Activated naive CD4-positive, alpha-beta T cell treated with anti-CD3 and anti-CD28 coated beads, Interleukin-2, amount 10 ng/mL, durations not matched to agents 7 days and 5 days (primary cell): ENCODE measurements around the gene PPM1D.
"Not testable (repeated sequence)": the region's sequence is repeated elsewhere in the genome, so short reads cannot be mapped to it uniquely, and the experiment has no call there.

Experiments used
- CTCF ChIA-PET: fragments of 350-600 bp; sonication (Branson Sonifier 250); formaldehyde crosslinking; loops from one replicate; lab custom pipeline; 2021; ENCODE audit warnings: antibody characterized with exemption; lab: Charles Lee
- DNase-seq: peaks from one replicate; pipeline ENCODE4 v3.0.0-alpha.2; 2020
- H3K27ac Mint-ChIP-seq: one replicate; pipeline ENCODE4 v1.8.0; 2021; ENCODE audit warnings: mild to moderate bottlenecking, moderate library complexity, mixed read lengths
- H3K27me3 Mint-ChIP-seq: one replicate; pipeline ENCODE4 v1.8.0; 2021; ENCODE audit warnings: mild to moderate bottlenecking, mixed read lengths
- H3K36me3 Mint-ChIP-seq: one replicate; pipeline ENCODE4 v1.8.0; 2021; ENCODE audit warnings: mixed read lengths
- H3K4me1 Mint-ChIP-seq: one replicate; pipeline ENCODE4 v1.8.0; 2021; ENCODE audit warnings: mixed read lengths
- H3K4me3 Mint-ChIP-seq: one replicate; pipeline ENCODE4 v1.8.0; 2021; ENCODE audit warnings: mild to moderate bottlenecking, moderate library complexity, mixed read lengths
- H3K9me3 Mint-ChIP-seq: one replicate; pipeline ENCODE4 v1.8.0; 2021; ENCODE audit warnings: mixed read lengths

PPM1D gene

DNA sequence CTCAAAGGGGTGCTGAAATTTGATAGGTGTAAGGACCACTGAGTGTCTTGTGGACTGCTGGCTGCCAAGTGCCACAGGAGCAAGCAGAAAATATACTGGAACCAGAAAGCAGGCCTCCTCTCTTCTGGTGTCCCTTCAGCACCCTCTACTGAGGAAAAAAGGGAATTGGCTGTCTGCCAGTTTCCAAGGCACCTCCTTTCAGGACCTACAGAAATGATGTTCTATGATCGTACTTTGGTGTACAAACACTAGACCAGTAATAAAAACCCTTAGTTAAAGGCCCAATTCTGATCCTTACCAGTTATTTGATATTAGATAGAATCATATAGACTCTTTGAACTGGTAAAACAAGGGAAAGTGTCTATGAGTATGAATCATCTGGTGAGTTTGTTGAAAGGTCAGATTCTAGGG, 41.8 kb downstream of the PPM1D start:
- Mint-ChIP-seq H3K27ac (peak overlapping the region; percentile 17), H3K36me3 (peaks cover 13% of the 10 kb centered on the region), H3K4me3 (no peak overlapping the region), H3K4me1 (peaks cover 2% of the 10 kb centered on the region), H3K27me3 (no peaks in the 10 kb centered on the region), H3K9me3 (no peaks in the 10 kb centered on the region)
- peak; percentile 62 for DNase-seq
- CTCF ChIA-PET = interaction anchor here (1.8 kb wide), 1 partner anchor 65 kb away, joined by 6 read pairs; no protein-coding TSS in a partner anchor

GRCh38 chr17:60645918-60646523, 46.0 kb downstream of the PPM1D start:
- Mint-ChIP-seq H3K4me1 (peaks cover 4% of the 10 kb centered on the region), H3K27ac (no peak overlapping the region)
- CTCF ChIA-PET = no interaction called here

GRCh38 chr17:60646701-60647100, 46.7 kb downstream of the PPM1D start:
- no peak overlapping the region for H3K27ac Mint-ChIP-seq
- no peaks in the 10 kb centered on the region for H3K27me3 Mint-ChIP-seq
- no peak for DNase-seq
- peaks cover 26% of the 10 kb centered on the region for H3K36me3 Mint-ChIP-seq
- CTCF ChIA-PET = no interaction called here
- no peak overlapping the region for H3K4me3 Mint-ChIP-seq
- H3K4me1 Mint-ChIP-seq = peaks cover 7% of the 10 kb centered on the region
- no peaks in the 10 kb centered on the region for H3K9me3 Mint-ChIP-seq

More at GRCh38 chr17:60645918-60646523, 46.0 kb downstream of the PPM1D start:
- Mint-ChIP-seq H3K9me3 (no peaks in the 10 kb centered on the region), H3K27me3 (no peaks in the 10 kb centered on the region), H3K36me3 (peaks cover 22% of the 10 kb centered on the region), H3K4me3 (no peak overlapping the region)
- DNase-seq = no peak

DNA sequence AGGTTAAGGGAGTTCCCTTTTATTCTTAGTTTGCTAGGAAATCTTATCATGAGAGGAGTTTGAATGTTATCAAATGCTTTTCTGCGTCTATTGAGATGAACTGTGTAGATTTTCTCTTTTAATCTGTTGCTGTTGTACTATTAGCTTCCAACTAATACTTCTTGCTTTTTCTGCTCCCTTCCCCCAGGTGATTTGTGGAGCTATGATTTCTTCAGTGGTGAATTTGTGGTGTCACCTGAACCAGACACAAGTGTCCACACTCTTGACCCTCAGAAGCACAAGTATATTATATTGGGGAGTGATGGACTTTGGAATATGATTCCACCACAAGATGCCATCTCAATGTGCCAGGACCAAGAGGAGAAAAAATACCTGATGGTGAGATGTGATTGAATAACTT, 47.7 kb downstream of the PPM1D start:
- Mint-ChIP-seq H3K36me3 (peaks cover 28% of the 10 kb centered on the region), H3K27me3 (no peaks in the 10 kb centered on the region), H3K9me3 (no peaks in the 10 kb centered on the region), H3K27ac (no peak overlapping the region), H3K4me3 (no peak overlapping the region), H3K4me1 (peaks cover 13% of the 10 kb centered on the region)
- CTCF ChIA-PET = no interaction called here
- DNase-seq = no peak

- Mint-ChIP-seq H3K4me3 (no peak overlapping the region), H3K36me3 (peaks cover 39% of the 10 kb centered on the region), H3K4me1 (peaks cover 25% of the 10 kb centered on the region), H3K27me3 (no peaks in the 10 kb centered on the region), H3K9me3 (no peaks in the 10 kb centered on the region), H3K27ac (no peak overlapping the region)
- DNase-seq = no peak
- CTCF ChIA-PET = no interaction called here
These were observed 52.7 kb downstream of the PPM1D start for GRCh38 chr17:60652454-60653247.

DNA sequence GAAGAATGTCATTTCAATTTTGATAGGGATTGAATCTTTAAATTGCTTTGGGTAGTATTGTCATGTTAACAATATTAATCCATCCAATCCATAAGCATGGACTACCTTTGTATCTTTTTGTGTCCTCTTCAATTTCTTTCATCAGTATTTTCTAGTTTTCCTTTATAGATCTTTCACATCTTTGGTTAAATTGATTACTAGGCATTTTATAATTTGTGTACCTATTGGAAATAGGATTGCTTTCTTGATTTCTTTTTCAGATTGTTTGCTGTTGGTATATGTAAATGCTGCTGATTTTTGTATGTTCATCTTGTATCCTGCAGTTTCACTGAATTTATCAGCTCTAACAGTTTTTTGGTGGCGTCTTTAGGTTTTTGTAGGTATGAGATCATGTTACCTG, 53.6 kb downstream of the PPM1D start:
- no peaks in the 10 kb centered on the region for H3K27me3 Mint-ChIP-seq
- no peak overlapping the region for H3K4me3 Mint-ChIP-seq
- H3K4me1 Mint-ChIP-seq = peaks cover 25% of the 10 kb centered on the region
- peaks cover 34% of the 10 kb centered on the region for H3K36me3 Mint-ChIP-seq
- DNase-seq = no peak
- no peak overlapping the region for H3K27ac Mint-ChIP-seq
- H3K9me3 Mint-ChIP-seq = no peaks in the 10 kb centered on the region
- CTCF ChIA-PET = no interaction called here

GRCh38 chr17:60656499-60656898, 56.5 kb downstream of the PPM1D start:
- Mint-ChIP-seq H3K4me1 (peaks cover 22% of the 10 kb centered on the region), H3K27me3 (no peaks in the 10 kb centered on the region), H3K27ac (no peak overlapping the region), H3K9me3 (no peaks in the 10 kb centered on the region), H3K4me3 (no peak overlapping the region), H3K36me3 (peaks cover 23% of the 10 kb centered on the region)
- CTCF ChIA-PET = no interaction called here
- no peak for DNase-seq

DNA sequence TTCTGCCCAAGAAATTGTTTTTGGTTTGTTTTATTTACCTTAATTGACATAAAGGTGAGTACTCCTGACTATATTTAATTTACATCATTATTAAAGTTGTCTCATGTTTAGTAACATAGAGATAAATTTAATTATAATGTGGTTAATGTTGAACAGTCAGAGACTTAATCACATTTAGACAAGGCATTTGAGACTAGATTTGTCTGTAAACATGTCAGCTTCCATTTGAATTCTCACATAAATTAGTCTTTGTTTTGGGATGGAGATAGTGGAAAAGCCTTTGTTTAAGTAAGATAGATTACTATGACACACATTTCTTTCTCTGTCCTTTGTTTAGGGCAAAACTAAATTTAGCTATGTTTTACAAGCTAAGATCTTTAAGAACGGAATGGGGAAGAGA, 59.2 kb downstream of the PPM1D start:
- no peak for DNase-seq
- Mint-ChIP-seq H3K9me3 (no peaks in the 10 kb centered on the region), H3K36me3 (peaks cover 21% of the 10 kb centered on the region), H3K27ac (no peak overlapping the region), H3K27me3 (no peaks in the 10 kb centered on the region), H3K4me3 (no peak overlapping the region), H3K4me1 (peaks cover 2% of the 10 kb centered on the region)
- CTCF ChIA-PET = no interaction called here

DNA sequence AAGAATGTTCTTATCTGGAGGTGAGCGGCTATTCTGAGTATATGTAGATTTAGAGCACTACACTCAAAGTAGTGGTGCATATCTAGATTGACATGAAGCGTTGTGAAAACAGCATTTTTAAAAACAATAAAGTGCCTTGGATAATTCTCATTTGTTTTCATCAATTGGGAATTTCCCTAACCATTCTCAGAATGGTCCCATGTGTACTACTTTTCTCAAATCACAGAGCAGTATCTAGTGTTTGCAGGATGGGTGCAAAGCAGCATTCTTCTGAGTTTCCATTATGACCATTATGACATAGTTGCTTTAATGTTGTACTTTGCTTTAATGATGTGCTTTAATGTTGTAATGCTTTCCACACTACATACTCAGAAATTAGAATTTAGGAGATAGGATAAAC, 61.5 kb downstream of the PPM1D start:
- H3K27me3 Mint-ChIP-seq = no peaks in the 10 kb centered on the region
- CTCF ChIA-PET = no interaction called here
- H3K36me3 Mint-ChIP-seq = peaks cover 23% of the 10 kb centered on the region

DNA sequence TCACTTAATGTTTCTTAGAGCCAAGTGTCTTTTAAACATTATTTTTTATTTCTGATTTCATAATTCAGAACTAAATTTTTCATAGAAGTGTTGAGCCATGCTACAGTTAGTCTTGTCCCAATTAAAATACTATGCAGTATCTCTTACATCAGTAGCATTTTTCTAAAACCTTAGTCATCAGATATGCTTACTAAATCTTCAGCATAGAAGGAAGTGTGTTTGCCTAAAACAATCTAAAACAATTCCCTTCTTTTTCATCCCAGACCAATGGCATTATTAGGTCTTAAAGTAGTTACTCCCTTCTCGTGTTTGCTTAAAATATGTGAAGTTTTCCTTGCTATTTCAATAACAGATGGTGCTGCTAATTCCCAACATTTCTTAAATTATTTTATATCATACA, 64.0 kb downstream of the PPM1D start:
- no peak for DNase-seq
- Mint-ChIP-seq H3K27ac (no peak overlapping the region), H3K9me3 (no peaks in the 10 kb centered on the region), H3K4me1 (no peaks in the 10 kb centered on the region), H3K4me3 (no peak overlapping the region), H3K27me3 (no peaks in the 10 kb centered on the region), H3K36me3 (peaks cover 15% of the 10 kb centered on the region)
- CTCF ChIA-PET = no interaction called here

More for the DNA sequence above, 61.5 kb downstream of the PPM1D start:
- no peak for DNase-seq
- Mint-ChIP-seq H3K4me1 (no peaks in the 10 kb centered on the region), H3K9me3 (no peaks in the 10 kb centered on the region), H3K4me3 (no peak overlapping the region), H3K27ac (no peak overlapping the region)

- no peaks in the 10 kb centered on the region for H3K9me3 Mint-ChIP-seq
- no peaks in the 10 kb centered on the region for H3K27me3 Mint-ChIP-seq
- no peaks in the 10 kb centered on the region for H3K4me1 Mint-ChIP-seq
- no peak overlapping the region for H3K27ac Mint-ChIP-seq
- CTCF ChIA-PET = no interaction called here
- no peak overlapping the region for H3K4me3 Mint-ChIP-seq
- no peak for DNase-seq
- H3K36me3 Mint-ChIP-seq = peaks cover 11% of the 10 kb centered on the region
These were observed 65.6 kb downstream of the PPM1D start for GRCh38 chr17:60665602-60666001.

DNA sequence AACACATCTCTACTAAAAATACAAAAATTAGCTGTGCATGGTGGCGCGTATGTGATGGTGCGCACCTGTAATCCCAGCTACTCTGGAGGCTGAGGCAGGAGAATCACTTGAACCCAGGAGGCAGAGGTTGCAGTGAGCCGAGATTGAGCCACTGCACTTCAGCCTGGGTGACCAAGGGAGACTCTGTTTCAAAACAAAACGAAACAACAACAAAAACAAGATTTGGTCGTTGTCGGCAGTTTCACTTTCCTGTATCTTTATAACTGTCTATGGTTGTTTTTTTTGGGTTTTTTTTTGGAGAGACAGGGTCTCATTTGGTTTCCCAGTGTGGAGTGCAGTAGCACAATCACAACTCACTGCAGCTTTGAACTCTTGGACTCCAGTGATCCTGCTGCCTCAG, 68.7 kb downstream of the PPM1D start:
- H3K36me3 Mint-ChIP-seq, H3K4me1 Mint-ChIP-seq, H3K4me3 Mint-ChIP-seq, H3K27me3 Mint-ChIP-seq, H3K27ac Mint-ChIP-seq, CTCF ChIA-PET, H3K9me3 Mint-ChIP-seq, DNase-seq: not testable (repeated sequence)

DNA sequence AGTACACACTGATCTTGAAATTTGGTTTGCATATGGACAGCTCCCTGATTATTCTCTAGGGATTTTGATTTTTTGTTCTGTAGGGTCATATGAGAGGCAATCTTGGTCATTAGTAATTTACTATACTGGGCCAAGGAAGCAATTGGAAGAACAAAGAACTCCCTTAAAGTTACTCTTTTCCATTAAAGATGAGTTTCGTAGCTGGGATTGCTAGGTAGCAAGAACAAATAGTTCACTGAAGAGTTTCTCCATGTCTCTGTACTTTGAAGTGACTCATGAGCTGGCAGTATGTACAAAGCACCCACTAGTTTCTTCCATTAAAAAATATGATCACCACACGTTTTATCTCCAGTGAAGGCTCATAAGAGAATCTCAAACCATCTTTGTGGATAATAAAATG, 71.5 kb downstream of the PPM1D start:
- no peak overlapping the region for H3K4me3 Mint-ChIP-seq
- H3K36me3 Mint-ChIP-seq = no peaks in the 10 kb centered on the region
- DNase-seq = no peak
- no peak overlapping the region for H3K27ac Mint-ChIP-seq
- peaks cover 2% of the 10 kb centered on the region for H3K4me1 Mint-ChIP-seq
- CTCF ChIA-PET = no interaction called here
- peaks cover 4% of the 10 kb centered on the region for H3K9me3 Mint-ChIP-seq
- no peaks in the 10 kb centered on the region for H3K27me3 Mint-ChIP-seq

GRCh38 chr17:60674637-60675036, 74.6 kb downstream of the PPM1D start:
- H3K4me3 Mint-ChIP-seq = peak overlapping the region; percentile 27
- CTCF ChIA-PET, H3K9me3 Mint-ChIP-seq, H3K36me3 Mint-ChIP-seq, H3K27ac Mint-ChIP-seq, H3K27me3 Mint-ChIP-seq, DNase-seq: not testable (repeated sequence)
- H3K4me1 Mint-ChIP-seq = peaks cover 23% of the 10 kb centered on the region

DNA sequence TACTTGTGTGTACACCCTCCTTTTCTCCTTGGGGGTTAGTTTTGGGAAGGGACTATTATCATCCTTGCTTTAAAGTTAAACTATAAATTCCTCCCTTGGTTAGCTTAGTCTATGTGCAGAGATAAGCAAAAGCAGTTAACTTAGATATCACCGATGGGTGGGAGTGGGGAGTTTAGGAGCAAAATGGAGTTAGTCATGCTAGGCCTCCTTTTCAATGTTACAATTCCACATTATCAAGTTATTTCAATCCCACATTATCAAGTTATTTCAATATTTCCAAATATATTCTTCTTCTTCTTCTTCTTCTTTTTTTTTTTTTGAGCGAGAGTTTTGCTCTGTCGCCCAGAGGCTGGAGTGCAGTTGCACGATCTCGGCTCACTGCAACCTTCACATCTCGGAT, 76.0 kb downstream of the PPM1D start:
- Mint-ChIP-seq H3K36me3 (no peaks in the 10 kb centered on the region), H3K27ac (no peak overlapping the region), H3K27me3 (no peaks in the 10 kb centered on the region), H3K4me1 (peaks cover 23% of the 10 kb centered on the region), H3K9me3 (peaks cover 4% of the 10 kb centered on the region), H3K4me3 (peak overlapping the region; percentile 41)
- CTCF ChIA-PET = interaction anchor here (1.5 kb wide), 1 partner anchor 35 kb away, joined by 3 read pairs; no protein-coding TSS in a partner anchor
- no peak for DNase-seq
